ENCODE results near the gene FOXF1. TPM values are rescaled to one million over a fixed set of nuclear protein-coding genes. Genes with fewer than 3 reads are reported as not detected.

Gene FOXF1
- polyA plus RNA-seq, 10 donors = 0.04 to 0.13 (median 0.07) TPM; not detected in 6

- no peak for DNase-seq
These were observed 5.7 kb downstream of the FOXF1 start for GRCh38 chr16:86515777-86516622.

- no peak for DNase-seq
These were observed 6.3 kb downstream of the FOXF1 start for GRCh38 chr16:86516623-86517003.

- no peak for DNase-seq
These were observed 6.7 kb downstream of the FOXF1 start for GRCh38 chr16:86517033-86517432.

- DNase-seq = peak in 2 of 3 donors; percentile 55 to 77
These were observed 7.4 kb downstream of the FOXF1 start for GRCh38 chr16:86517652-86518258.

GRCh38 chr16:86519007-86519648, 8.8 kb downstream of the FOXF1 start:
- DNase-seq = no peak

GRCh38 chr16:86519649-86520316, 9.5 kb downstream of the FOXF1 start:
- peak in 2 of 3 donors; percentile 66 to 77 for DNase-seq

GRCh38 chr16:86520317-86521210, 10.2 kb downstream of the FOXF1 start:
- DNase-seq = no peak

- DNase-seq = no peak
These were observed 11.2 kb downstream of the FOXF1 start for GRCh38 chr16:86521236-86522197.

GRCh38 chr16:86522634-86523033, 12.3 kb downstream of the FOXF1 start:
- no peak for DNase-seq

- DNase-seq = no peak
These were observed 12.9 kb downstream of the FOXF1 start for GRCh38 chr16:86523166-86523740.

GRCh38 chr16:86524029-86524428, 13.7 kb downstream of the FOXF1 start:
- DNase-seq = no peak

GRCh38 chr16:86525696-86526095, 15.4 kb downstream of the FOXF1 start:
- no peak for DNase-seq

- DNase-seq = no peak
These were observed 17.0 kb downstream of the FOXF1 start for GRCh38 chr16:86527366-86527765.

- no peak for DNase-seq
These were observed 18.0 kb downstream of the FOXF1 start for GRCh38 chr16:86528061-86528929.

GRCh38 chr16:86529160-86529559, 18.8 kb downstream of the FOXF1 start:
- DNase-seq = no peak

- no peak for DNase-seq
These were observed 20.2 kb downstream of the FOXF1 start for GRCh38 chr16:86530251-86531190.

GRCh38 chr16:86531191-86531545, 20.8 kb downstream of the FOXF1 start:
- DNase-seq = peak in 2 of 3 donors; percentile 70 to 78

Measured in muscle of back (tissue), 11 donors.